Breast epithelium (tissue), 3 donors: ENCODE measurements around the gene CYCS.

Experiments
- POLR2A ChIP-seq: fragments of 450-650 bp; IDR thresholded peaks from one replicate; pipeline ENCODE4 v1.6.1; 2016; ENCODE audit warnings: antibody characterized with exemption, mild to moderate bottlenecking, moderate library complexity
- POLR2AphosphoS5 ChIP-seq, 3 donors: sonication (generic); formaldehyde crosslinking; IDR thresholded peaks; one replicate each; pipeline ENCODE4 v1.6.1; 2017; ENCODE audit warnings: antibody characterized with exemption in 3 of 3
- TF ChIP-seq, protein P1 (sequence below), 3 donors: fragments of 450-650 bp; IDR thresholded peaks; one replicate each; pipeline ENCODE4 v1.5.1; 2016 to 2017; ENCODE audit warnings: antibody characterized with exemption in 3 of 3, mild to moderate bottlenecking in 3 of 3, moderate library complexity in 3 of 3

DNA sequence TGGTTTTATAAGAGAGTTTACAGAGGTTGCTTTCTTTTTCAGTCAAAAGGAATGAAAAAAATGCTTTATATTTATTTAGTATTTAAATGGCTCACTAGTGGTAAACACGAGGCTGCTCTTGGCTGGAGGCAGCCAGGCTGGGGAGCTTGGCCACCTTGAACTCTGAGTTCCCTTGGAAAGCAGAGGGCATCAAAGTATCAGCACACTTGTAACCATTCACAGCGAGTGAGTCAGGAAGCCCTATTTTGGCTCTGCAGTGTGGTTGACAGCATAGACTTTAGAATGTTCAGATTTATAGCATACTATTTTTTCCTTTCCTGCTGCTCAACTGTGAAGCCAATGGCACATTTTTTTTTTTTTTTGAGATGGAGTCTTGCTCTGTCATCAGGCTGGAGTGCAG is 51.6 kb downstream of the CYCS start:
- TF ChIP-seq POLR2A (no peak), POLR2AphosphoS5 (IDR thresholded peaks at IDR 0.05) (no peak)
- TF ChIP-seq, protein P1, sequence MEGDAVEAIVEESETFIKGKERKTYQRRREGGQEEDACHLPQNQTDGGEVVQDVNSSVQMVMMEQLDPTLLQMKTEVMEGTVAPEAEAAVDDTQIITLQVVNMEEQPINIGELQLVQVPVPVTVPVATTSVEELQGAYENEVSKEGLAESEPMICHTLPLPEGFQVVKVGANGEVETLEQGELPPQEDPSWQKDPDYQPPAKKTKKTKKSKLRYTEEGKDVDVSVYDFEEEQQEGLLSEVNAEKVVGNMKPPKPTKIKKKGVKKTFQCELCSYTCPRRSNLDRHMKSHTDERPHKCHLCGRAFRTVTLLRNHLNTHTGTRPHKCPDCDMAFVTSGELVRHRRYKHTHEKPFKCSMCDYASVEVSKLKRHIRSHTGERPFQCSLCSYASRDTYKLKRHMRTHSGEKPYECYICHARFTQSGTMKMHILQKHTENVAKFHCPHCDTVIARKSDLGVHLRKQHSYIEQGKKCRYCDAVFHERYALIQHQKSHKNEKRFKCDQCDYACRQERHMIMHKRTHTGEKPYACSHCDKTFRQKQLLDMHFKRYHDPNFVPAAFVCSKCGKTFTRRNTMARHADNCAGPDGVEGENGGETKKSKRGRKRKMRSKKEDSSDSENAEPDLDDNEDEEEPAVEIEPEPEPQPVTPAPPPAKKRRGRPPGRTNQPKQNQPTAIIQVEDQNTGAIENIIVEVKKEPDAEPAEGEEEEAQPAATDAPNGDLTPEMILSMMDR (IDR thresholded peaks at IDR 0.05), result no peak
